UCSD-AML1 (cell line): ENCODE data around the gene CCDC175.
A peak's percentile ranks its signal among the peaks of the same experiment; 100 is the strongest.

Source experiments
- DNase-seq: peaks from one replicate; lab custom pipeline; 2025; ENCODE audit not compliant: unreplicated experiment; lab: John Stamatoyannopoulos, UW

Gene CCDC175

DNA sequence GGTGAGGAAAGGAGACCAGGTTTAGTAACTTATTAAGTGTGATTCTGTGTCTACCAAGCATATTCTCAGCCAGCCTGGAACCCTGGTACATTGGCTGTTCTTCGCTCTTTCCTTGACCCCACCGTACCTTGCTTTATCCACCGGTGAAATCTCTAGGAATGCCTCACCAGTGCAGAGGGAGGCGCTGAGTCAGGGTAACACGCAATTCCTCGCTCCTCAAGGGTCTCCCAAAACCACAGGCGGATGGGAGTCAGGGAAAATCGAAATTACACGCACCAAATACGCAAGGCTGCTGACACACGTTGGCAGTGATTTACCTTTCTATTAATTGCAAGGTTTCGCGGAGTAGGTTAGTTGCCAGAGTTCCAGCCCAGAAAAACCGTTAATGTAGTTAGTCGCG lies 93.2 kb downstream of the CCDC175 start:
- peak; percentile 39 for DNase-seq

DNA sequence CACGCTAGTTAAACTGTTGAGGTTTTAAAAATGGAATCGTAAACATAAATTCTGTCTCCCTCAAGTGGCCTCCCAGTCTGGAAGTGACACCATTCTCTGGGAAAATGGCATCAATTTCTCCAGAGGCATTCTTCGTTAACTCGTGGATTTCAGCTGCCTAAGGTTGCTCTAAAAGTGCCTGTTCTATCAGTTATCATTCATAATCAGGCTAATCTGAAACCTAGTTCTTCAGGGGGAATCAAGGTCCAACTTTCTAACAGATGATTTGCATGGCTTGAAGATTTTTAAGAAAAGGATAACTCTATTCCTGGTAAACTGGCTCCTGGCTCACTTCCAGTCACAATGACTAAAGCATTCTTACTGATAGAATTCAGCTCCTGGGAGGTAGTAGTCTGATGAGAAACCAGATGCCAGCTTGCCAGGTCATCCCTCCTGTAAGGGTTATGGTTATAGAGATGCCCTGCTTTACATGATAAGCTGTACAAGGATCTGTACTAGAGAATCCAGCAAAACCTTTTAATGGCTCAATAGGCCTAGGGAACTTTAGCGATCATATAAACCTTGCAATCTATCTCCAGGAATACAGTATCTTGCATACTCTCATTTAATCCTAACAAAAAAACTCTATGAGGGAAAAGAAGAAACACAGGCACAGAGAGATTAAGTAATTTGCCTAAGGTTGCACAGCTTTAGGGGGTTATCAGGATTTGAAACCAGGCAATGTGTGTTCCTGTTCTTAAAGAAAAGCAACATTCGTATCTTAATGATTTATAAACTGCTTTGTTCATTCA lies 93.9 kb downstream of the CCDC175 start:
- DNase-seq: no peak

DNA sequence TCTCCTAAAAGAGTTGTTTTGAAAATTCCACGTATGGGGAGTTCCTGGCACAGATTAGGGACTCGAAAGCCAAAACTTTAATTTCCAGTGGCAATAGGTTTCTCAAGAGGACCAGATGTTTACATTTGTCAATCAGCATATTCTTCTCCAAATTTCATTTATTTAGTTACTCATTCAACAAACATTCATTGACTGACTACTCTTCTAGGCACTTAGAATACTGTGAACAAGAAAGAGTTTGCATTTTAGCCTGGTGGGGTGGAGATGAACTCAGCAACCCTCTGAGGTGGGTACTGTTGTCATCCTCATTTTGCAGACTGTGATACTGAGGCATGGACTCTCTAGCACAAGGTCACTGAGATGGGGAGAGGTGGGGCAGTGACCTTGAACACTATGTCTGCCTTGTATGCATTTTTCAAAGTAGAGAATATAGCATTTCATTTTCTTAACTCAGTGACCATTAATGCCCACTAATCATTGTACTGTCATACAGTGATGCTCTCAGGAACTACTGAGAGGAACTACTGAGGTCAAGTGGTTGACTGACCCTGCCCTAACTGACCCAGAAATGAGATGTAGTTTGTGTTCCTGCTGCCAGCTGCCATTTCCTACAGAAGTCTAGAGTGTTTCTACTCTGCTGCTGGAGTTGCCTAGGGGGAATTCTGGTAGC lies 94.6 kb downstream of the CCDC175 start:
- no peak for DNase-seq

DNA sequence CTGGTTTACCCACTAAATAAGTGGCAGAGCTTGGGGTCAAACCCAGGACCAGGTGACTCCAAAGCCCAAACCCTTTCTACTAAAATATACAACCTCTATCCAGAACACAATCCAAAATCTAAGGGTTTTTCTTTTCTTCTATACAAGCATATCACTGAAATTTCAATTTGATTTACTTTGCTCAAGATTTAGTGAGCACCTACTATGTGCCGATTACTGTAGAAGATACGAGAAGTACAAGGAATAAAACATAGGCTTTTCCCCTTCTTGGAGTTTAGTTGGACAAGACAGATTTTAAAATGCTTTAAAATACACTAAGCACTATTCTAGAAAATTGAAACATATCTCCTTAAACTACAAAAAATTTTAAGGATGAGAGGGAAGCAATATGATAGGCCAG lies 95.2 kb downstream of the CCDC175 start:
- no peak for DNase-seq

DNA sequence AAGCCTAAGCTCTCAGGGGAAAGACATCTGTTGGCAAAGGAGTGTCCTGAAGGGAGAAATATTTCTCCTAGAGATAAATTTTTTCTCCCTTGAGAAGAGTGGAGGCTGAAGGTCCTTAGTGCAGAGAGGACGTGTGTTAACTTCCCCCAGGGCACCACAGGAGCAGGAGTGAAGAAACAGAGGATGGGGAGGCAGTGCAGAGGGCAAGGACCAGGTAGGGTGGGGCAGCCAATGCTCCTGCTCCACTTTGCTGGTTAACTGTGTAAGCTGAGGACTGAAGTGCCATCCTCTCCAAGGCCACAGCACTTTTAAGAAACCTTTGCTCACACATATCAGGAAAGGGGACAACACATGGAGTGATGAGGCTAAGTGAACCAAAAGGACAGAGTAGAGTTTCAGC lies 96.4 kb downstream of the CCDC175 start:
- DNase-seq: no peak

DNA sequence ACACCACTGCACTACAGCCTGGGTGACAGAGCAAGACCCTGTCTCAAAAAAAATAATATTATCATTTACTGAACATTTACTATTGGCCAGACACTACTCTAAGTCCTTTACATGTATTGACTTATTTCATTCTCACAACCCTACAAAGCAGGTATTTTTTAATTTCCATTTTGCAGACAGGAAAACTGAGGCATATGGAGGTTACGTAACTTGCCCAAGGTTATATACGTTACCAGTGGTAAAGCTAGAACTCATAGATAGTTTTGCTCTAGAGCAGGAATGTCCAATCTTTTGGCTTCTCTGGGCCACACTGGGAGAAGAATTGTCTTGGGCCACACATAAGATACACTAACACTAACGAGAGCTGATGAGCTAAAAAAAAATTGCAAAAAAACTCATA lies 98.1 kb downstream of the CCDC175 start:
- no peak for DNase-seq

DNA sequence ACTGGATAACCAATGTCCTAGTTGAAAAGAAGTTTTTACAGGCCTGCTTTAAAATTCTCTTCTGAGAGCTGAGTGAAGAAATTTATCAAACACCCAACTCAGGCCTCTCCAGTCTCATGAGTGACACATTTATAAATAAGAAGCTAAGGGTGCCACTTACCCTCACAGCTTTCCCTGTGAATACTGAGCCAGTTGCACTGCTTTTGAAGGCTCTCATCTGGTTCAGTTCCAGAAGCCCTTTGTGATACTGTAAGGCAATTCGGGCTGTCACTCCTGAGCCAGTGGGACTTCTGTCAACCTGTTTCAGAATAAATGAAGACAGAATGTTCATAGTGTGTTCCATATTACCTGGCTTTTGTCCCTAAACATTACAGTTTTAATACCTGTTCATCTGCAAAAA lies 100.9 kb downstream of the CCDC175 start:
- no peak for DNase-seq

DNA sequence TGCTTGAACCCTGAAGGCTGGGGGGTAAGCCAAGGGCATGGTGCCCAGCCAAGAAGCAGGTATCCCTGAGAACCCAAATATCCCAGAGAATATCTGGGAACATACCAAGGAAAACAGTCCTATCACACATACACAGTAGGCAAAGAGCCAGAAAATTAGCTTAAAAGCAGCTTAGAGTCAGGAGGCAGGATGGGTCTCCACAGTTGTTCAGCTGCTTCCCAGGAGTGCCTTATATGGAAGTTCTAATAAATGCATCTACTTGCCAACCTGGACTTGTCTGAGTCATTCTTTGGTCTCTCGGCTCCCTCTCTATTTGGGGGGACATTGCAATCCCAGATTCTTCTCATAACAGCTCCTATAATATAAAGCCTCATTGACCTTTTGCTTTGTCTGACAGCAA lies 102.4 kb downstream of the CCDC175 start:
- no peak for DNase-seq

DNA sequence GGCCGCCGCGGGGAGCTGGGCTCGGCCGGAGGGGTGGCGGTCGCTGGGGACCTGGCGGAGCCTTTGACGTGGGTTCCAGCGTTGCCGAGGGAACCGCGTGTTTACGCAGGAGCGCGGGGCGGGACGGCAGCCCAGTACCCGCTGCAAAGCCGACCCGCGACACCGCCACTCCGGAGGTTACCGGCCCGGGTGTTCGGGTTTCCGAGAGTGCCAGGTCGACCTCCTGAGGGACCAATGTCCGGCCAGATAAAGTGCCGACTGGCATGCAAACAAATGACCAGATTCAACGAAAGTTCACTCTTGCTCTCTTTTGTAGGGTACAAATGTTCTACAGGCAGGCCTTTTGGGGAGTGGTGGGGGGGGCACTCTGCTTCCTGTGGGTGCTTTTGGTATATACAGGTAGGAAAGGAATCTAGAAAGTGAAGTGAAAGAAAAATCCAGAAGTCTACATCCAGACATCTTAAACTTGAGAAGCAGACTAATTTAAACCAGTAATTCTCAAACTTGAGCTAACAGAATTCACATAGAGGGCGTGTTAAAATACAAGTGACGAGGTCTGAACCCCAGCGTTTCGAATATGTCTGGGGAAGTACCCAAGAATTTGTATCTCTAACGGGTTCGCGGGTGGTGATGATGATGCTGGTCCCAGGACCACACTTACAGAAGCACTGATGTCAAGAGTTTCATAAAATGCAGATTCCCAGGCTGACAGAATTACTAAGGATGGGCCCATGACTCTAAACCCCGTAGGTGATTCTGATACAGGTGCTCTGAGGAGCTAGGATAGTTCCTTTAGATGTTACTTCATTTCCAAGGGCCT lies 111.1 kb downstream of the CCDC175 start, which contains the start of gene GPR135:
TSS of gene GPR135 (minus strand) at position 65 of the 820 bp plus-strand sequence. CDS start 154 bp downstream, outside the sequence.
- no peak for DNase-seq

DNA sequence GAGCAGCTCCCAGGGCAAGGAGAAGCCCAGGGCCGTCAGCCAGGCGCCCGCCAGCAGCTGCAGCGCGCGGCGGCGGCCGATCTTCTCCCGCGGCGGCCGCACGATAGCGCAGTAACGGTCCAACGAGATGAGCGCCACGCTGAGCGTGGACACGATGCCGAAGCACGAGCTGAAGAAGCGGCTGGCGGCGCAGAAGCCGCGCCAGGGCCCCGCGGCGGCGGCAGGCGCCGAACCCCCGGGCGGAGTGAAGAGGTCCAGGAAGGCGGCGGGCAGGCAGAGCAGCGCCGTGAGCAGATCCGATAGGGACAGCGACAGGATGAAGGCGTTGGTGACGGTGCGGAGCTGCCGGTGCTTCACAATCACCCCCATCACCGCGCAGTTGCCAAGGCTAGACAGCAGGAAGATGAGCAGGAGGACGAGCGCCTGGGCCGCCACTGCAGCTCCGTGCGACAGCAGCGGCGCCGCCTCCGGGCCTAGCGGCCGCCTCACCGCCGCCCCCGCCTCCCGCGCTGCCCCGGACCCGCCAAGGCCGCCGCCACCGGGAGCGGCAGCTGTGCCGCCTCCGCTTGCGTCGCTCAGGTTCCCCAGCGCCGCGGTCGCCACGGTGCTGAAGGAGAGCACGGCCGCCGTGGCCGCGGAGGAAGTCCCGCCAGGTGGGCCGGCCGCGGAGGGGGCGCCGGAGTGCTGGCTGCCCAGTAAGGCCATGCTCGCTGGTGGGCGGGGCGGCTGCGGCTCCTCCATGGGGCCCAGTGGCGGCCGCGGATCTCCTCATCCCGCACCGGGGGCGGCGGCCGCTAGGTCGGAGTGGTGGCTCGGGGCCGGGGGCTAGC lies 111.9 kb downstream of the CCDC175 start:
- no peak for DNase-seq

DNA sequence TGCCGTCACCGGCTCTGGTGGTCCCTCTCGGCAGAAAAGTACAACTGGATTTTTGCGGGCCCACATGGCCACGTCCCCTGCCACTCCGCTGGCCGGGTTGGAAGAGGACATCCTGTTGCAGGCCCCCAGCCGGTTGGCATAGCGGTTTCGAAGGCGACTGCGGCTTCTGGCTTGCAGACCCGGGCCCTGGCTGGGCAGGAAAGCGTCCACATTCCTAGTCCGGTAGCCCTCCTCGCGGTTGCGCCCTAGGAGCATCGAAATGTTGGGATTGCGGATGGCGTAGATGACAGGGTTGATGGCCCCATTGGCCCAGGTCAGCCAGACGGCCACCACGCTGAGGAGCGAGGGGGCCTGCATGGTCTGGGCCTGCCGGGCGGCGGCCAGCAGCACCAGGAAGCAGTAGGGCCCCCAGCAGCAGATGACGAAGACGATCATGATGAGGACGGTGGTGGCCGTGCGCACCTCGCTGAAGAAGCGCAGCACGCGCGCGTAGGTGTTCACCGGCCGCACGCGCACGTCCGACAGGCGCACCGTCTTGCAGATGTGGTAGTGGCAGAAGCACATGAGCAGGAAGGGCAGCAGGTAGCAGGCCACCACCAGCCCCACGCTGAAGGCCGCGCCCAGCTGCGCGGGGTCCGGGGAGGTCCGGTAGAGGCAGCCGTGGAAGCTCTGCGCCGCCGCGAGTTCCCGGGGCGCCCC lies 112.7 kb downstream of the CCDC175 start:
- no peak for DNase-seq

DNA sequence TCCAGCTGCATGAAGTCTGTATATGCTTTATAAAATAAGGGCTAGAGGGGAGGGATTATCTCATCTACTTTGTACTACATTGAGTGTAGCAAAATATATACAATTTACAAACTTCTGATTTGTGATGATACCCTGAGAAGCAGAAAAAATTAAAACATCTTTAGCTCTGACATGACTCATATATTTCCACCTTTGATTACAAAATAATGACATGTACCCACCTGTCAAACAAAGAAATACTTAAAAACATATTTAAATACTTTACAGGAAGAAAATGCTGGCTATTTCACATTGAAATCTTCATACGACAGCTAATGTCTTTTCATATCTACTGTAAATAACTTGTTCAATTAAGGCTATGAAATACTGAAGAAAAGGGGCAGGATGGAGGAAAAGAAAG lies 114.7 kb downstream of the CCDC175 start:
- DNase-seq: no peak

DNA sequence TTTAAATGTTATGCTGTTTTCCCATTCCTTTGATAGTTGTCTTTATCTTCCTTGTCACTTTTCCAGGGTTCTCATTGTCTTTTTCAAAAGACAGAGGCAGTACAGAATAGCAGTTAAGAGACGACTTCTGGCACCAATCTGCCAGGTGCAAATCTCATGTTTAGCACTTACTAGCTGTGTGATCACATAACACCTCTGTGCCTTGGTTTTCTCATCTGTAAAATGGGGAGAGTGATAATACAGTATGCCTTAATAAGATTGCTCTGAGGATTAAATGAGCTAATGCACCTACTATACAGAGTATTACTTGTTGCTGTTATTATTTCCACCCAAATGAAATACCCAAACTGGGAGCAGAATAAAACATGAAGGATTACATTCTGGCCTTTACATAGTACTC lies 116.2 kb downstream of the CCDC175 start:
- no peak for DNase-seq

DNA sequence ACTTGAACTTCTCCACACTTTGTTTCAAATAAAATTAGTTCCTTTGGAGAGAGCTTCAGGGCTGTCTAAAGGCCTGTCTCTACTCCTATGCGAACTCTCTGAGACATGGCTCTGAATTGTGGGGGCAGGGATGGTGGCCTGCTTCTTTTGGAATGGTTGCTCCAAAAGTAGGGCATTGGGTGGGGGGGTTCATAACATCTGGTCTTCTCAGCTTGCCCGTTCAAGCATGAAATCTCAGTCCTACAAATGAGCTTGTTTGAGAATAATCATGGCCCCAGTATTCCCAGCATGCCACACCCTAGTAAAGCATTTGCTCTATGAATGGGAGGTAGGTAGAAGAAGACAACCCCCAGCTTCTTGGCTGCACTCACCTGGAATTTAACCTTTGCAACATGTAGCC lies 118.1 kb downstream of the CCDC175 start:
- DNase-seq: no peak

DNA sequence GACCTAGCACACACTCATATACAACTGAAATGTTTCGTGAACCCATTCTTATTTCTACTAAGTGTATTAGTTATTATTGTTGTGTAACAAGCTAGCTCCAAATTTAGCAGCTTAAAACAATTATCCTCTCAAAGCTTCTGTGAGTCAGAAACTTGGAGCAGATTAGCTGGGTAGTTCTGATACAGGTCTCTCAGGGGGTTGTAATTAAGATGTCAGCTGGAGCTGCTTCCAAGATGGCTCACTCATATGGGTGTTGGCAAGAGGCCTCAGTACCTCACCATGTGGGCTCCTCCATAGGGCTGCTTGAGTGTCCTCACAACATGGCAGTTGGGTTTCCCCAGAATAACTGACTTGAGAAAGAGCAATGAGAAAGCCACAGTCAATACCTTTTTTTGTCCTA lies 121.2 kb downstream of the CCDC175 start:
- no peak for DNase-seq
